Kasumi-1 (cell line): ENCODE results near the gene FHIT.

Source experiments
- DNase-seq, 2 experiments: peaks; one replicate each; lab custom pipeline; 2025; lab: John Stamatoyannopoulos, UW

The FHIT gene

DNA sequence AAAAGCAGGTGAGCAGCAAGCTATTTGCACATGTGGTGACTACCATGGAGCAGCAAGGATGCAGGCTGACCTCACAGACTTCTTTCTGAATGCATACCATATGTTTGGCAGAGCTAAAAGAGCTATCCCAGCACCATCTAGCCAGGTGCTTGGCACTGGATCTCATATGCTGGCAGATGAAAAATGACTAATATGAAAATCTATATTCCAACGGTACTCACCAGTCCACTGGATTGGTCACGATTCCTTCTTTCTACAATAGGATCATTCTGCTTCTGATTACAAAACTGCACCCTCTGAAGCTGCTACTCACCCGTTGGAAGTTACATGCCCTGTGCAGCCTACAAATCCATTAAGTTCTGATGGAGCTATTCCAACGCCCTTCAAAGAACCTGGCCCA, 1487.1 kb downstream of the FHIT start:
- DNase-seq, result no peak

DNA sequence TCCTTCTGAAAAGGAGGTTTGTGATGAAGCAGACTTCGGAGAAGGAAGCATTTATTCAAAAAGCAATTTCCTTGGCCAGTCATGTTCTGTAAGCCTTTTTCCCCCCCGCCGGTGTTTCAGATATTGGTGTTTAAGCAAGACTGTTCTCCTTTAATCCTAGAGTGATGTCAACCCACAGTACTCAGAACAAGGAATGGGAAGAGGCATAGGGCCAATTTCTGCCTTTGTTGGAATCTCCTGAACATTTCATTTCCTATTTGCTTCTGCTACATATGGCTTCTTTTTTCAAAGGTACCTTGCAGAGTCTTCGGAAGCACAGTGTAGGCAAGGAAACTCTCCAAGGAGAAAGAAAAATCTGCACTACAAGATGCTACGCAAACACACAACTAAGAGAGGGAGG, 1488.3 kb downstream of the FHIT start:
- no peak for DNase-seq

DNA sequence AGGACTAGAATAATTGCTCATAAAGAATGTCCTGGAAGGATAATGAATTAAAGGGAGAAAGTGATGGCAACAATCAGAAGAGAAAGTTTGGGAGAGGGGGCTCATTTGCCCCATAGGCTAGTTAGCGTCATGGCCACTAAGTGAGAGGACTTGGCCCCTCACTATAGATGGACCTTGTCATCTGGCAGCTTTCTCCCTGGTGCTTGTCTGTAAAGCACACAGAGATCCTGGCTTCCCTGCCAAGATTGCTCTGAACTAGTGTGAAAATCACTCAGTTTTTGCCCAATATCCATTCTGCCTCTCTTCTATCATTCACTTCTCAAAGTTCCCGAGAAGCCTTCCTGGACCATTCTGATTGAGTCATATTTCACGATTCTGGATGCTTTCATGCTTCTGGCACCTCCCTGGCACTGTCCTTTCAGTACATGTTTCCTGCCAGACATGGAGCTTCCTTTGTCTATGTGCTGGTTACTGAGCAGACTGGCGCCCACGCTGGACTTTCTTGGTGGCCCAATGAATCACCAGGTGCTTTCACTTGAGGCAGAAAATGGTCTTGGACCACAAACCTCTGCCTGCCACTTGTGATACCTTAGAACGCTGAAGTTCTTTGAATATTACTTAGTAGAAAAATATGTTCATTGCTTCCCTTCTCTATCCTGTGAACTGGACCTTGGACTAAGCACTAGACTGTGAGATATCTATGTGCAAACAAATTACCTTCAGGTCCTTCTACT, 1491.8 kb downstream of the FHIT start:
- no peak for DNase-seq

DNA sequence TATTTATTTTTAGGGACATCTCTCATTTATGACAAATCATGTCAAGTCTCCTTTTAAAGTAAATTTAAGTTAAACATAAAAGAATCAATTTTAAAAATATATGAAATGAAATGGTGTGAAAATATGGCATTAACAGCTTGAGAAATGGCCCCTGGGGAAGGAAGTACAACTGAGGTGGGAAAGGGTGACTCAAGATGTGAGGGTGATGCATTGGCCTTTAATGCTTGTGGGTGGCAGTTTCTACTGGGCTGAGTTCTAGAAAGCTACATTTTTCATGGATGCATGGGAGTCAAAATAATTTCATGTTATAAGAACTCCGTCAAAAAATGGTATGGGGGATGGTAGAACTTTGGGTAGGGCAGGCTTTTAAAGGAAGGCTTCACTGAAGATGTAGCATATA, 1492.6 kb downstream of the FHIT start:
- no peak for DNase-seq

DNA sequence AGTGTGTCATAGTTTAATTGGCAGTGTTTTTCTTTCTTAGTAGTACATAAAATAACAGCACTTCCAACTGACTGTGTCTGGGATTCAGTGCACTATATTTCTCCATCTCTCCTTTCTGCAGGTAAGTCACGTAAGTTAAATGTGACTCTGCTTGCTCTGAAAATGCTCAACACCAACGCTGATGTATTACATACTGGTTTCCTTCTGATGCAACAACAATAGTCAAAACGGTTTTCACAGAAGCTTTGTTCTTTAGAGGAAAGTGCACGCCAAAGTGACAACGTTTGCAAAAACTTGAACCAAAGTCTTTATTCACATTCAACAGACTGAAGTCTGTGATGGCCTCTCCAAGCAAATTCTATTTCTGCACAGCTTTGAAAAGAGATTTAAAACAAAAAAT, 1494.3 kb downstream of the FHIT start:
- DNase-seq, result no peak

DNA sequence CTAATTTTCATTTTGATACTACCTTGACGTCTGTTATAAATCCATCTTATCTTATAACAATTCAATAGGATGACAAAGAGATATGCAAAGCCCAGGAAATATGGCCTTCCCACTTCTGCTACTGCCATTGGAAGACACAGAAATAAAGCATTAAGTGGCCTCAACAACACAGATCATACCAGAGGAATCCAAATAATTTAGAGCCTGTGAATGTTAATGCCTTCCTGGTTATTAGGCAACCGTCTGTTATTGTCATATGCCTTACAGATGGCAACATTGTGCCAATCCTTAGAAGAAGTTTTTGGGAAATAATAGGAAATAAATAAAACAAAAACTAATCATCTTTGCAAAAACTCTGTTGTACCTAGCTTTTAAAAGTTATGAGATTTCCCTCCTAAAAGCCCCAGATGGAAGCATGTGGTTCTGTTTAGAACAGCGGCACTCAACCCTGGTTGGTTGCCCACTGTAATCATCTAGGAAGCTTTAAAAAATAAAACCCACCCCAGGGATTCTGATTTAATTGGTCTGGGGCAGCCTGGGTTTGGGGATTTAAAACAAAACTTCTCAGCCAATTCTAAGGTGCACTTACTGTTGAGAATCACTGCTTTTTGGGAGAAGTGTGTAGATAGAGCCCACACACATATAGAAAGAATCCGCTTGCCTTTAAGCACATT, 1496.7 kb downstream of the FHIT start:
- no peak for DNase-seq

DNA sequence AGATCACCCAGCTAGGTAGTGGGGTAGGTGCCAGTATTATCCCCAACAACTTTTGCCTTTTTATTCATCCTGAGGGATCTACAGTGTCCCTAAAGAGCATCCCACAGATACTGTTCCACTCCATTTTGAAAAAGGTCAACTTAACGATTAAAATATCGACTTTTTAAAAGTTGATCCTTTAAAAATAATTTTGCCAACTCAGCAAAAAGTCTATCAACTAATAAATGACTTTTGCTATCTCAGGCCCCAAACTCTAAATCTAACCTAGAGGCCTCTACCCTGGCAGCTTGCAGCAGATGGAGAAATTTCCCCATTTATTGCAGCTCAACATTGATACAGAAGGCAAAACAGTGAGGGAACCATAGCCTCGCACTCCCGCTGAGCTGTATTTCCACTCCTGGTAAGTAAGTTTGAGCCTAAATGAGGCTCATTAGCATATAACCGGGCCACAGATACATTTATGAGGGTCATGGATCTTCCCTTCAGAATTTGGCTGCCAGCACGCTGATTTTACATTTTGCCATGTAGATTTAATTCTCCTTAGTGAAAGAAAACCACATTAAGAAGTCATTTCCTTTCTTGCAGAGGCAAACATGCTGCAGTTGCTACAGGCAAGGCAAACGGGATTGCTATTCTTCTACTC, 1497.3 kb downstream of the FHIT start:
- no peak for DNase-seq

DNA sequence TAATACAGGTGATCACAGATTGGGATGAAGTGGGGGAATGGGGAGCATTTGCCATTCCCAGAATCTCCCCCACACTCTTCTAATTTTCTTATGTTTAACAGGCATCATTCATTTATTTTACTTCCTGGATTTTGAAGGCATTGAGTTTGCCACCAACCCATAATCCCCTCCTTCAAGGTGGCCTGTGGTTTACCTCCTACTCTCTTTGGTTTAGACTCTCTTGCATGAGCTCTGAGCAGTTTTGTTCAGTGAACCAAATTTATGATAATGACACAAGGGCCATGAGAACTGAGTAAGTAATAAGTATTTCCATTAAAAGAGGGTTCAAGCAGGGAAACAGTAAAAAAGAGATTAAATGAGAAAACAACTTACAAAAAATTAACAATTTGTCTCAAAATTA, 1498.3 kb downstream of the FHIT start:
- no peak for DNase-seq

DNA sequence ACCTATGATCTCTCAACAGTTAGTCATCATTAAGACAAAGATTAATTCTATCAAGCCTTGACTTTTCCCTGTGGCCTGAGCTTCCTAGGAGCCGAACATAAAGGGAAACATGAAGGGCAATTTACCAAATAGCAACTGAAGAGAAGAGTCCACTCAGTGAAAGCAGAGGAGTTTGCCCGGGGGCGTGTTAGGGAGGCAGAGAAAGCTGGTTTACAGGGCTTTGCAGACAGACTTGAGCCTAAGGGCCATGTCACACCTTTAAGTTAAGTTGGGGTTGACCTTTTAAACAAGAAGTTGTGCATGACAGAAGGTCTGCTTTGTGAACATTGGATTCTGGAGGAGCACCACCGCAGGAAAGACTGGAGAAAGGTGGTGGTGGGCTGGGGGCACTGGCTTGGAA, 1499.6 kb downstream of the FHIT start:
- DNase-seq, result no peak

DNA sequence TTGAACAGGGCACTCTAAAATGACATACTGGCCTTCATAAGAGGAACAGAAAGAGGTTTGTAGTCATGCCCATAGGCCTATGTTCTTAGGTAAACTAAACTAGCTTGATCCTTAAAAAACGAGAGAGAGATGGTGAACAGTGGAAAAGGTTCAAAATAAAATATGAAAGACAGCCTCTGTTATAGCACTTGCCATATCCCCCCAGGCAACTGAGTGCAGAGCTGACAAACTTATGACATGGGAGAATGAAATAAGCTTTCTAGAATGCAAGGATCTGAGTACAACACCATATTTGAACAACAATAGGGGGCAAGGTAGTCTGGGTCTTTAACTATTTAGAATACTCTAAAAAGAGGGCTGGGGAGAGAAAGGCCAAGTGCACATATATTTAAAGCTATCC, 1500.9 kb downstream of the FHIT start:
- no peak for DNase-seq

DNA sequence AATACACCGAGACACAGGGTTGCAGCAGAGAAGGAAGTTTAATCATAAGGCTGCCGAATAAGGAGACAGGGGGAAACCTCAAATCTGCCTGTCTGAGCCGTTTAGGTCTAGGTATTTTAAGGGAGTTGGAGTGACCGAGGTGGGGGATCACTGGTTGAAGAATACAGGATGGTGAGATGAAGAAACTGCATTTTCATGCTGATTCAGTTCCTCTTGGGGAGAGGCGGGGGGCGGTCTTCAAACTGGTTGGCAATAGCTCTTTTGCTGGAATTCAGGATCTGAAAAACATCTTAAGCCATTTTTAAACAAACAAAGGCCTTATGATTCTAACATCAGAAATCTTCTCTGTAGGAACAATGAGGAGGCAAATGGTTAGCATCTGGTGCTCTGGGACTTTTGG, 1502.0 kb downstream of the FHIT start:
- DNase-seq, result no peak

DNA sequence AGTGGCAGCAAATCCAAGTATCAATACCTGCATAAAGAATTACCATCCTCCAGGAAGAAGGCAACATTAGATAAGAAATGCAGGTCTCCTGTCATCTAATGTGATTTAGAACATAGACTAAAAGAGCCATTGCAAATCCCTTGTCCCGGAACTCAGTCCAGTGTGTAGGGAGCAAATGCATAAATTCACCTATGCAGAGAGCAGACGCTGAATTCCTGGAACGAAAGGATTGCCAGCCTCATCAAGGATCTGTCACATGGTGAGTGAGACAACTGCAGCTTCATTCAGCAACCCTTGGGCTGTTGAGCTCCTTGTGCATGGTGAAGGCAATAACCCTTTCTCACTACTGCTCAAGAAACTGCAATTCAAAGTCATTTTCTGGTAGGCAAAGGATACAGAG, 1504.7 kb downstream of the FHIT start:
- DNase-seq, result no peak

DNA sequence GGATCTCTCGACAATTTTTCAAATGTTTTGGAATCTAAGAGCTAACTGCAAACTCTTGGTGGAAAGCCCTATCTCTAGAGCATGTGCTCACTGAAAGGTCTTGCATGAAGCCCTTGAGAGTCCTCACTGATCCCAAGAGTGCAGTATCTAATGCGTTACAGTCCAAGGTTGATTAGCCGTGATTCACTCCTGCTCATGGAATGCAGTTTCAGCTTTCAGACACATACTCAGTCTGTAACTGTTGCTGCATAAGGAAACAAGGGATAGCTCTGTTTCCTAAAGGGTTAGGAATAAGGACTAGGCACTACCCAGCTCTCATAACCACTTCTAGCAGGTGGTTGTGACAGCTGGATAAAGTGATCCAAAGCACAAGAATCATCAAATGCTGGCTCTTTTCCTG, 1514.0 kb downstream of the FHIT start:
- DNase-seq, result no peak

DNA sequence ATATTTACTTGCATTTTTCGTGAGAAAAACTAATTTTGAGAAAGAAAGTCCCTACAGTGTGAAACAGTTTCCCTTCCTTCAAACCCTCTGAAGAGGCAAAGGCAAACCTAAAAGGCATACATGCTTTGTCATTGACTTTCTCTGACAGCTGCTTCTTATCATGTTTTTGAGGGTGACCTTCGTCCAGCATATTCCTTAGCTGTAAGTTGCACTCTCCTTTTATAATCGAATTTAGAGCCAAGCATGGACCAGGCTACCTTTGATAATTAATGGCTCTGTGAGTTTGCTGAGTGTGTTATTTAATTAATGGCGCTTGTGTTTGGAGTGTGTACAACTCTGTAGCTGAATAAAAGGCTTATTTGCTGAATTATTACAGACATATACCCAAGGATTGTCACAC, 1517.2 kb downstream of the FHIT start:
- no peak for DNase-seq

DNA sequence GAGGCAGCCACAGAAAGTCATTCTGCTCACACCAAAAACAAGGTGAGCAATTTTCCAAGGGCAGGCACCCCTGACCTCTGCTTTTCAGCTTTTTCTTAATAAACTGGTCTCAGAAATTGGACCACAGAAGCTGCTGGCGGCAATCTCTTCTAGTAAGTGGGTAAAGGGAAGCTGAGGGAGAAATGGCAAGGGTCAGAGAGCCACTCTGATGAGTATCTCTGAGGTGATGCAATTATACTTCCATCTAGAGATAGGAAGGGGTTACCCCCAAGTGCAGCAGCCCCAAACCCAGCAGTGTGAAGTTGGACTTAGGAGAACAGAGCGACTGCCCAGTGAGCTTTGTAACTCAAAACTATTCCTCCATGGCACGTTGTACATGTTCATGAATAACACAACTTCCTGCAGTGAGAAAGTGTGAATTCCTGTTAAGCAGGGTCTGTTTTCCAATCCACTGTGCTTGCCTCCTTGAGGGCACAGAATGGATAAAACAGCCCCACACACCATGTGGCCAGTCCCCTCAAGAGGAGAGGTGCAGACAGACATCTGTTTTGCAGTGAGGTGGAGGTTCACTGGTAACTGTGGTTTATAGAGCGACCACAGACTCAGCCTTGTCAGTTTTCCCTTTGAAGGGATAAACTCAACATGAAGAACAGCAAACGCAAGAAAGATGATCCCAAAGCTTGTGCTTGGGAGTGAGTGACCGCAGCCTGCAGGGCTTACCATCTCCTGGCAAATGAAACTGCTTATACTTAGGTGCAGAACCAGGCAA, 1518.0 kb downstream of the FHIT start:
- DNase-seq, result no peak

DNA sequence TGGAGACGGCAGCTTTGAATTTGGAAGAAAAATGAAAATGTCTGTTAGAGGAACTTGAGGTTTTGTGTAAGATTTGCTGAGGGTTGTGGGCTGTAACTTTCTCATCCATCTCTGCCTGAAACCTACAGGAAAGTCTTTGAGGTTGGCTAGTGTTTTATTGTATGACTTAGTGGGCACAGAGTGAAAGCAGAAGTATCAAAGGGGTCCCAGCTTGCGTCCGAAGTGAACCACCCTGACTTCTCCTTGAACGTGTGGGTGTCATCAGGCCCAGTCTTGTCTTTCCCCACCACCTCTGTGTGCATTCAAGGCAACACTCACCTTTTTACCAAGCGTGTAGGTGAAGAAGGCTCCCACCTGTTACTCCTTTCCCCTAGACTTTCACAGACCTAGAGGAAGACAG, 1519.3 kb downstream of the FHIT start:
- peak; percentile 54 to 56 for DNase-seq

DNA sequence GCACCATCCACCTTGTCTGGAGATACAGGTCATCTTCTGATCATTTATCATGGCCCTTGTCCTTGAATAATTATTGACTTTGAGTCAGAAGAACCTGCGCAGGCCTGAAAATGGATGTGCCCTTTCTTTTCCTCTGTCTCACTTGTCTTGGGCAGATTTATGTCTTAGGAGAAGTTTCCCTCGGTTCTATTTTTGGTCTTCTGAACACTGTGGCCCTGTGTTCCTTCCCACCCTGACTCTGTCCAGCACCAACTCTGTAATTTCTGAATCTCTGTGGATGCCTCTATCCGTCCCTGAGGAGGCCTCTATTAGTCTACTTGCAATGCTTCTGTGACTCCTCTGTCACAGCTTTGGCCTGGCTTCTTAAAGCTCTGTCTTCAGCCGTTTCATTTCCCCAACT, 1520.7 kb downstream of the FHIT start:
- DNase-seq, result no peak

DNA sequence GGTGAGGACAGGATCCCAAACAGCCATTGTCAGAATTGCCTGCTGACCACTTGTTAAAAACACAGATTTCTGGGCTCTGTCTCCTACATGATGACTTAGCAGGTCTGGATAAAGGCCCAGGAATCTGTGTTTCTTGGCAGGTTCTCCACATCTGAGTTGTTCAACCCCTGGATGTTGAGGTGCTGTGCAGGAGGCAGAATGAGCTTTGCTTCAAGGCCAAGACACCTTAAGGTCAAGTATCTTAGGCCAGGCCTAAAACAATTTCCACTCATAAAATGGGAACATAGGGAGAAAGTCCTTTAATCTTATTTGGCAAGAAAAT, 1522.7 kb downstream of the FHIT start:
- no peak for DNase-seq

DNA sequence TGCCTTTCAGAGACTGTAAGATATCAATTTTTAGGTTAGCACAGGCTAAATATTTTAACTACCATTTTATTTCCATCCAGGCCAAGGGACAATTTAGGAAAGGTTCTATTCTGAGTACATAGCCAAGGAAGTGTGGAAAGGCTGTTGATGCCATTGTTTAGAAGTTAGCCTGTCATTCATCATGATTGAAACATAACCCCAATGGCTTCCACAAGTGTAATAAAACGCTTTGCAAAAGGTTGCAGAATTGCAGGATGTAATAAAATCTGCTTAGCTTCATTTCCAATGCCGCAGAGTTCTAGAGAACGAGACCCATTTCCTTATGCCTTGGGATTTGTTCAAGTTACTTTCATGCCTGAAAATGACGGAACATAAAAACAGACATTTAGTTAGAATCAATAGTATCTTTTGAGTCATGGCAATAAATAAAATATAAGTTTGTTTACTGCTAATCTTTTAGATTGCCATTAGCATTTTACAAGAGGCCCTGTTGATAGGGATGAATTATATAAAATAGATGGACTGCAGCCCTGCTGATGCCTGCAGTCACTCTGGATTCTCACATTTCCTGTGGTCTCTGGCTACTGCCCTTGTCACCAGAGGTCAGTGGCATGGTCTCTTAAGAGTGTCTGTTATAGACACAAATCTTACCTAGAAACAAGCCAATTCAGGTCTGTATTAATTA, 1523.2 kb downstream of the FHIT start:
- no peak for DNase-seq

DNA sequence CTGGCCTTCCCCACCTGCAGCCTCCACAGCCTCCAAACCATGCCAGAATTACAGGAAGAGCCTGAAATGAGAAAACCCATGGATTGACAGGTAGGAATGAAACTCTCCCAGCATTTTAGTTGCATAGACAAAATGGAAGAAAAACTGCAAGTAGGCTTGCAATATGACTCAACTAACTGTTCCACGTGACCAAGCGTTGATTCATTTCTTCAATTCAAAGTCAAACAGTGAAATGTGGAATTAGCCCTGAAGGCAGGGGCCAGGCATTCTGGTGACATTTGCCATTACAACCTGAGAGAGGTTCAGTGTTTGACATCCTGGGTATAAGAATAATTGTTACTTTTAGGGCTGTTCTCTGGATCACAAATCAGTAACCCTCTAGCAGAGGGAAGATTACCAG, 1525.0 kb downstream of the FHIT start:
- no peak for DNase-seq

DNA sequence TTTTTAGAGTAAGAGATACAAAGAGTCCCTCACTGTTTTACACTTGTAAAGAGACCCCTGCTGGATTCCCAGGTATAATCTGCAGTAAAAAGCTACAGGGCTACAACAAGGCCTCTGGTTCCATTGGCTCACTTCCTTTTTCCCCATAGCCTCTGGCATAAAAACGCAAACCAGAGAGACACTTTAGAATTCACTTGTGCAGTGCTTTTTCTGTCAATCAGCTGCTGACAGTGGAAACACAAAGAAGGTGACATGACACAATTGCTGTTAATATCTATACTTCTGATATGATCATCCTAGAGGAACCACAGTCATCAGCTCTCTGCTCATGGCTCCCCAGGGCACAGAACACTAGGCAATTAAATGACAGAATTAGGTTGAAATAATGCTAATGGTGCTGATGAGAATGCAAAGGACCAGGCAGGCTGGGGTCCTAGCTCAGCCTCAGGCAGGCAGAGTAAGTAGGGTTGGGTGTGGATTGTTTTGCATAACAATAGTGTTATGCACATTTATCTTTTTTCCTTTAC, 1533.5 kb downstream of the FHIT start:
- DNase-seq, result no peak

DNA sequence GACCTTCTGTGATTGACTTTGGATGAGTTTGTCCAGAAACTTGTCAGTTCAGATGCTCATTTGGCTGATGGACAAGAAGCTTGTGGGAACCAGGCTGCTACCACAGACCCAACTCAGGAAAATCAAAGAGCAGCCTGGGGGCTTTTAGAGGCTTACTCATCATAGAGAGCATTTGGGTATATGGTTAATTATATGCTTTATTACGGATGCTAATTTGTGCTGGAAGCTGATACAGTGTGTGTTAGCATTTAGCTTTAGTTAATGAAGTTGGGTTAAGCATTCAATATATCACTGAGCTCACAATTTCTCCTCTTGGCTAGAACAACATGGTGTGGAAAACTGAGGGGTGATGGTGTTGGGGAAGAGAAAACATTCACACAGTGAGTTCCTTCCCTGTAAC, 1537.2 kb downstream of the FHIT start:
- DNase-seq, result no peak
